Breast epithelium (tissue), 3 donors: Measurements from ENCODE around the gene ARHGAP26.

Experiments
- CTCF ChIP-seq, 3 donors: fragments of 450-650 bp; IDR thresholded peaks; one replicate each; pipeline ENCODE4 v1.5.1; 2016 to 2017; ENCODE audit warnings: antibody characterized with exemption in 3 of 3, mild to moderate bottlenecking in 3 of 3, moderate library complexity in 3 of 3
- POLR2A ChIP-seq: fragments of 450-650 bp; IDR thresholded peaks from one replicate; pipeline ENCODE4 v1.6.1; 2016; ENCODE audit warnings: antibody characterized with exemption, mild to moderate bottlenecking, moderate library complexity
- POLR2AphosphoS5 ChIP-seq, 3 donors: sonication (generic); formaldehyde crosslinking; IDR thresholded peaks; one replicate each; pipeline ENCODE4 v1.6.1; 2017; ENCODE audit warnings: antibody characterized with exemption in 3 of 3

- TF ChIP-seq CTCF (IDR thresholded peaks at IDR 0.05) (no peak), POLR2A (no peak), POLR2AphosphoS5 (IDR thresholded peaks at IDR 0.05) (no peak)
Measured at GRCh38 chr5:143065996-143066522, 295.9 kb downstream of the ARHGAP26 start.
